GM12878 (cell line): ENCODE measurements around the gene GOLGA7B. TPM values are rescaled to one million over a fixed set of nuclear protein-coding genes. Genes with fewer than 3 reads are reported as not detected.

Experiments used
- BCL11A ChIP-seq: IDR thresholded peaks from 2 replicates; pipeline ENCODE4 v1.6.1; 2011; ENCODE audit warnings: low read depth, low read length
- HDAC6 ChIP-seq: fragments of 200-600 bp; sonication (generic); IDR thresholded peaks from one replicate; pipeline ENCODE4 v1.8.0; 2017; ENCODE audit warnings: antibody characterized with exemption; ENCODE audit not compliant: unreplicated experiment
- MTA2 ChIP-seq: fragments of 450-650 bp; IDR thresholded peaks from 2 replicates; pipeline ENCODE4 v1.6.1; 2016; ENCODE audit warnings: low read depth, mild to moderate bottlenecking, moderate library complexity
- NKRF ChIP-seq: fragments of 450-650 bp; conservative IDR thresholded peaks from 2 replicates; pipeline ENCODE4 v1.6.1; 2017; ENCODE audit warnings: mild to moderate bottlenecking, moderate library complexity
- NR2C1 ChIP-seq: fragments of 450-650 bp; IDR thresholded peaks from 2 replicates; pipeline ENCODE4 v1.6.1; 2017; ENCODE audit warnings: antibody characterized with exemption, mild to moderate bottlenecking, moderate library complexity
- RCOR1 ChIP-seq: conservative IDR thresholded peaks from 2 replicates; pipeline ENCODE4 v1.6.1; 2012; ENCODE audit warnings: low read depth, low read length, improper control_type of control experiment
- SRF ChIP-seq, 2 experiments: IDR thresholded peaks; 2 replicates each; pipeline ENCODE4 v1.6.1; 2011; ENCODE audit warnings: low read depth in 2 of 2, low read length in 2 of 2, mild to moderate bottlenecking in 1 of 2, moderate library complexity in 1 of 2
- polyA plus RNA-seq, 11 experiments: library from polyadenylated mRNA; depleted of rRNA in 4 of 11; unstranded in 6 of 11; stranded (reverse) in 5 of 11; fragments of >200 nt; fragmentation: Nextera tagmentation in 4 of 11; fragmentation: Illumina TruSeq in 1 of 11; extraction: Ambion mirVana in 4 of 11; extraction: Trizol in 1 of 11; gene quantifications; 1 replicate in 1 of 11; 2 replicates in 10 of 11; pipeline versions ENCODE4 v1.2.1 to v1.2.3, GENCODE V29; 2011 to 2016; ENCODE audit warnings: inconsistent platforms in 2 of 11, missing spikeins in 2 of 11, low read depth in 1 of 11
- total RNA-seq, 4 experiments: library from RNA; depleted of rRNA in 3 of 4; stranded (reverse); fragments of >200 nt in 3 of 4; fragmentation: Illumina TruSeq in 1 of 4; extraction: Trizol in 1 of 4; gene quantifications; 2 replicates each; pipeline versions ENCODE4 v1.2.1 to v1.2.3, GENCODE V29; 2013 to 2021
- TF ChIP-seq, protein P1 (sequence below): fragments of 450-650 bp; formaldehyde crosslinking; IDR thresholded peaks from 2 replicates; pipeline ENCODE4 v1.4.0; 2022; ENCODE audit warnings: mild to moderate bottlenecking, moderate library complexity
- TF ChIP-seq, protein P2 (sequence below): IDR thresholded peaks from 2 replicates; pipeline ENCODE4 v1.6.1; 2011; ENCODE audit warnings: borderline replicate concordance, low read depth, mild to moderate bottlenecking, moderate library complexity, mixed read lengths, low read length; ENCODE audit not compliant: insufficient read depth; ENCODE audit errors: extremely low read length
- TF ChIP-seq, protein P3 (sequence below): fragments of 450-650 bp; IDR thresholded peaks from 2 replicates; pipeline ENCODE4 v1.6.1; 2014; ENCODE audit warnings: mild to moderate bottlenecking

GOLGA7B gene
- total and polyA plus RNA-seq, 10 of the 15 experiments (the other 5 are each of a cell fraction or from before 2014, with no cell fraction given): 0.01 to 0.02 (median 0.01) TPM; not detected in 7

DNA sequence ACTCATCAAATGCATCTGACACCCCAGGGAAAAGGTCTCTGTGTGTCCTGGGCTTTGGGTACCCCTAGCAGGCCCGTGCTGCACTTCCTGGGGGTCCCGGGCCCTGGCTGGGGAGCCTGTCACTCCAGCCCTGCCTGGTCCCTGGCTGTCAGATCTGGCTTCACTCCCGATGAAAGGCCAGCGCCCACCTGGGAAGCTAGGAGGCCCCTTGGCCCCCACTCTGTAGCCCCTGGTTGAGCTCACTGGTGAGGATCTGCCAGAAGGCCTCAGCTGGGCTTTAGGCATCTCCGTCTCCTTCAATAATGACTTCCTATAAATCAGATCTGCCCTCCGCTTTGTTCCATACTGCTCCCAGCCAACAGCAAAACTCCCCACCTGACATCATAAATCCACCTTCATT is 64.0 kb downstream of the GOLGA7B start (continued):
- TF ChIP-seq, protein P1, sequence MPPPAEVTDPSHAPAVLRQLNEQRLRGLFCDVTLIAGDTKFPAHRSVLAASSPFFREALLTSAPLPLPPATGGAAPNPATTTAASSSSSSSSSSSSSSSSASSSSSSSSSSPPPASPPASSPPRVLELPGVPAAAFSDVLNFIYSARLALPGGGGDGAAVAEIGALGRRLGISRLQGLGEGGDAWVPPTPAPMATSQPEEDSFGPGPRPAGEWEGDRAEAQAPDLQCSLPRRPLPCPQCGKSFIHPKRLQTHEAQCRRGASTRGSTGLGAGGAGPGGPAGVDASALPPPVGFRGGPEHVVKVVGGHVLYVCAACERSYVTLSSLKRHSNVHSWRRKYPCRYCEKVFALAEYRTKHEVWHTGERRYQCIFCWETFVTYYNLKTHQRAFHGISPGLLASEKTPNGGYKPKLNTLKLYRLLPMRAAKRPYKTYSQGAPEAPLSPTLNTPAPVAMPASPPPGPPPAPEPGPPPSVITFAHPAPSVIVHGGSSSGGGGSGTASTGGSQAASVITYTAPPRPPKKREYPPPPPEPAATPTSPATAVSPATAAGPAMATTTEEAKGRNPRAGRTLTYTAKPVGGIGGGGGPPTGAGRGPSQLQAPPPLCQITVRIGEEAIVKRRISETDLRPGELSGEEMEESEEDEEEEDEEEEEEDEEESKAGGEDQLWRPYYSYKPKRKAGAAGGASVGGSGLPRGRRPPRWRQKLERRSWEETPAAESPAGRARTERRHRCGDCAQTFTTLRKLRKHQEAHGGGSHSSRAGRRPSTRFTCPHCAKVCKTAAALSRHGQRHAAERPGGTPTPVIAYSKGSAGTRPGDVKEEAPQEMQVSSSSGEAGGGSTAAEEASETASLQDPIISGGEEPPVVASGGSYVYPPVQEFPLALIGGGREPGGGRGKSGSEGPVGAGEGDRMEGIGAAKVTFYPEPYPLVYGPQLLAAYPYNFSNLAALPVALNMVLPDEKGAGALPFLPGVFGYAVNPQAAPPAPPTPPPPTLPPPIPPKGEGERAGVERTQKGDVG (CRISPR knock-in tag): no peak
- TF ChIP-seq RCOR1 (no peak), NKRF (no peak), NR2C1 (no peak), MTA2 (no peak), HDAC6 (no peak), BCL11A (no peak), SRF (IDR thresholded peaks at IDR 0.05; ENCODE audit: low read depth in 2 of 2, low read length in 2 of 2) (no peak)
- TF ChIP-seq, protein P2, sequence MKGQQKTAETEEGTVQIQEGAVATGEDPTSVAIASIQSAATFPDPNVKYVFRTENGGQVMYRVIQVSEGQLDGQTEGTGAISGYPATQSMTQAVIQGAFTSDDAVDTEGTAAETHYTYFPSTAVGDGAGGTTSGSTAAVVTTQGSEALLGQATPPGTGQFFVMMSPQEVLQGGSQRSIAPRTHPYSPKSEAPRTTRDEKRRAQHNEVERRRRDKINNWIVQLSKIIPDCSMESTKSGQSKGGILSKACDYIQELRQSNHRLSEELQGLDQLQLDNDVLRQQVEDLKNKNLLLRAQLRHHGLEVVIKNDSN: no peak
- TF ChIP-seq, protein P3, sequence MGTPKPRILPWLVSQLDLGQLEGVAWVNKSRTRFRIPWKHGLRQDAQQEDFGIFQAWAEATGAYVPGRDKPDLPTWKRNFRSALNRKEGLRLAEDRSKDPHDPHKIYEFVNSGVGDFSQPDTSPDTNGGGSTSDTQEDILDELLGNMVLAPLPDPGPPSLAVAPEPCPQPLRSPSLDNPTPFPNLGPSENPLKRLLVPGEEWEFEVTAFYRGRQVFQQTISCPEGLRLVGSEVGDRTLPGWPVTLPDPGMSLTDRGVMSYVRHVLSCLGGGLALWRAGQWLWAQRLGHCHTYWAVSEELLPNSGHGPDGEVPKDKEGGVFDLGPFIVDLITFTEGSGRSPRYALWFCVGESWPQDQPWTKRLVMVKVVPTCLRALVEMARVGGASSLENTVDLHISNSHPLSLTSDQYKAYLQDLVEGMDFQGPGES: no peak
